Measurements from ENCODE around the gene SLCO4A1.

SLCO4A1 gene

DNA sequence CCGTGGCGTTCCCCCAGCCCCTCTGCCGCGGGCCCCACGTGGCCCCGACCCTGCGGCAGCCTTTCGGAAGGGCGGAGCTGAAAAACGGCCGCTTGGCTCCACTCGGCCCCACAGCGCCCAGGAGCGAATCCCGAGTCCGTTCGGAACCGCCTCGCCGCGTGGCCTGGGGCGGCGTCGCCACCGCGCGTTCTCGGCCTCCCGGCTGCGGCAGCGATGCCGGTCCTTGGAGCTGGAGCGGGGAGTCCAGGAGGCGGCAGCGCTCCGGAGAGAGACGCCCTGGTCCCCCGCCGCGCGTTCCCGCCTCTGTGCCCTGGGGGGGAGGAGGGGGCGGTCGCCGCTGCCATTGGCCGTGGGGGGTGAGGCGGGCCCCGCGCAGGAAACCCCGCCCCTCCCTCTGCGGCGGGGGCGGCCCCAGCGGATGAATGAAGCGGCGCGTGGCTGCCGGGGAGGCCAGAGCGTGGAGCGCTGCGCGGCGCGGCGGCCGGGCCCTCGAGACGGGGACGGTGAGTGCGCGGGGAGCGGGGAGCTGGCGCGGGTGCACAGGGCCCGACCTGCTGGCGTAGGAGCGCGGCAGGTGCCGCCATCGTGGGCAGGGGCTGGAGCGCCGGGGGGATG, at the start of gene SLCO4A1:
SLCO4A1 (plus strand) TSS at position 453 of the 615 bp plus-strand sequence. CDS start 13,952 bp downstream, outside the sequence.
- peak; percentile 94 for DNase-seq

DNA sequence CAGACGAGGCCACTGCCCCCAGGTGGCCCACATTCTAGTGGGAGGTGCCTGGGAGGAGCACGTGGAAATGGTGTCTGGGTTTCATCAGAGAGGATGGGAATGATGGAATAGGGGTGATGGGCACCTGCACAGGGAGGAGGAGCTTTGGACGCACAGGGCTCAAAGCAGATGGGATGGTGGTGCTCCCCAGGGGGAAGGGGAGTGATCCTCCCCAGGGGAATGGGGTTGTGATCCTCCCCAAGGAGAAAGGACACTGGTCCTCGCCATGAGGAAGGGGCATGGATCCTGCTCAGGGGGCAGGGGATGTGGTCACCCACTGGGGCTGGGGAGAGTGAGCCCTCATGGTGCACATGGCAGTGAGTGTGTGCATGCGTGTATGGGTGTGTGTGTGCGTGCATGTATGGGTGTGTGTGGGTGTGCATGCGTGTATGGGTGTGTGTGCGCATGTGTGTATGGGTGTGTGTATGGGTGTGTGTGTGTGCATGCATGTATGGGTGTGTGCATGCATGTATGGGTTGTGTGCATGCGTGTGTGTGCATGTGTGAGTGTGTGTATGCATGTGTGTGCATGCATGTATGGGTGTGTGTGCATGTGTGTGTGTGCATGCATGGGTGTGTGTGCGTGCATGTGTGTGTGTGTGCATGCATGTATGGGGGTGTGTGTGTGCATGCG, 49.7 kb upstream of the SLCO4A1 start:
- no peak for DNase-seq

DNA sequence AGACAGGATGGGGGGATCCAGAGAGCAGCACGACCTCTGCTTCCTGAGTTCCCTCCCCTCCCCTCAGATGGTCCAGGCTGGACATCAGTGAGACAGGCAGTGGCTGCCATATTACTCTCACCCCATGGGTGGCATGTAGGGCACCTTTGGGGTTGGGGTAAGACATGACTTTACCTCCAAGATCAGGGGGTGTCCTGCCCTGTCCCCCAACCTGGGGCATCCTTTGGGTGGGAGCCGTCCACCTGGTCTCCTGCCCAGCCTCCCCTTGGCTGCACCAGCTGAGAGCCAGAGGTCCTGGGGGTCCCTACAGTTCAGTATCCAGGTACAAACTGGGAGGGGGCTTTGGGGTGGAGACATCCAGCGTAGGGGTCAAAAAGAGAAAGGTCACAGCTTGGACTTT, 48.7 kb upstream of the SLCO4A1 start:
- DNase-seq, result no peak

DNA sequence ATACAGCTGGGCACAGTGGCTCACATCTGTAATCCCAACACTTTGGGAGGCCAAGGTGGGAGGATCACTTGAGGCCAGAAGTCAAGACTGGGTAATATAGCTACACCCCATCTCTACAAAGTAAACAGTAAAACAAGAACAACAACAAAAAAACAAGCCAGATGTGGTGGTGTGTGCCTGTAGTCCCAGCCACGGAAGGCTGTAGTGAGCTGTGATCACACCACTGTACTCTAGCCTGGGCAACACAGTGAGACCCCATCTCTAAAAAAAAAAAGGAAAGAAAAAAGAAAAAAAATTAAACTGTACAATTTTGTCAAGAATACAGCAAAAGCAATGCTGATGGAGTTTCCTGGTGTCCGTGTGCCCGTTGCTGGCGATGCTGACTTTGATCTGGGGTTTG, 47.2 kb upstream of the SLCO4A1 start:
- DNase-seq, result no peak

- no peak for DNase-seq
Measured at GRCh38 chr20:62595491-62595890, 46.8 kb upstream of the SLCO4A1 start.

GRCh38 chr20:62596486-62596885, 45.8 kb upstream of the SLCO4A1 start:
- DNase-seq, result no peak

DNA sequence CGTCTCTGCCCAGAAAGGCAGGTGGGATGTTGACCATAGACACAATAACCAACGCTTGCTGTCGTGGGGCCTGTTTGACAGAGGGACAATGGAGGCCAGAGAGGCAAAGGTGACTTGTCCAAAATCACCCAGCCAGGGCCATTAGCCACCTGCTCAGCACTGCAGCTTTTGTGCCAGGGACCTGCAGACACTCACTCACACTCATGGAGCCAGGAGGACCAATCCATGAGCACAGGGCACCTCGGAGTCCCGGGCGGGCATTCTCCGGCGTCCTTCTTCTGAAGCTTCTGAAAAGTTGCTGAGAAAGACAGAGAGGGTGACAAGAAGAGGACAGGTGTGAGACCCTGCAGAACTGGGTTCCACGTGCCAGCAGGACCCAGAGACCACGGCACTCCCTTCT, 45.4 kb upstream of the SLCO4A1 start:
- no peak for DNase-seq

- DNase-seq, result no peak
Measured at GRCh38 chr20:62597416-62598115, 44.7 kb upstream of the SLCO4A1 start.

GRCh38 chr20:62598761-62599194, 43.5 kb upstream of the SLCO4A1 start:
- peak; percentile 35 for DNase-seq

DNA sequence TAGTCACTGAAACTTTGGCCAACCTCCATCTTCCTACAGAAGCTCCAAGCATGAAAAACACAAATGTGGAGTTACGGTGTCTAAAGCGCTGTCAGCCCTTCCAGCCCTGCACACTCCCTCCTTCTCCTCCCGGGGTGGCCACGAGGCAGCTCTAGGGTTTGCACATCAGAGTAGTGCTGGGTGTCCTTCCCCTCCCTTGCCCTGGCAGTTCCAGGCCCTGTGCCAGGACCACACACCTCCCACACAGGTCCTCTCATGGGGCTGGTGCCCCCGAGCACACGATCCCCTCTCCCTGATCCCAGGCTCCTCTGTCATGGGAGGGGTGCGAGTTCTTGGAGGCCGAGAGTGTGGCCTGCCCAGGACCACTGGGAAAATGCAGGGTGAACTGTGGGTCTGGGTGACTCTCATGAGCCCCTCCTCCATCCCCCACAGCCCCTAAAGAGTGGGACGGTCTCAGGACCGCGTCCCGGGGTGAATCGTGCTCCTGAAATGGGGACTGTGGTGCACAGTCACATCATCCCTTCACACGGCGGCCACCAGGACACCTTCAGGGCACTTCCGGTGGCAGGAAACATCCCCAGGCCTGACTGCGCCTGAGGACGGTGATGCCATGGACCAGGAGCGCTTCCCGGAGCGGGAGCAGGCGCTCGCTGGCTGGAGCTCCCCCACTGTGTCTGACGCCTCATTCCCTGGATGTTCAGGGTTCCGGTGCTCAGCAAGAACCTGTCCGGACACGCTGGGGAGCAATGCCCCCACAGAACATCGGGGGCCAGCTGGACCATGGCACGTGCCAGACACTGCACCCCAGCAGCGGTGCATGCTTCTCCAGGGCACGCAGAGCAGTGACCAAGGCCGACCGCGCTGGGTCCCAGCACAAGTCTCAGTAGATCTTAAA, 42.8 kb upstream of the SLCO4A1 start:
- DNase-seq, result no peak

GRCh38 chr20:62601172-62601571, 41.1 kb upstream of the SLCO4A1 start:
- no peak for DNase-seq

GRCh38 chr20:62601714-62602113, 40.6 kb upstream of the SLCO4A1 start:
- DNase-seq, result no peak

DNA sequence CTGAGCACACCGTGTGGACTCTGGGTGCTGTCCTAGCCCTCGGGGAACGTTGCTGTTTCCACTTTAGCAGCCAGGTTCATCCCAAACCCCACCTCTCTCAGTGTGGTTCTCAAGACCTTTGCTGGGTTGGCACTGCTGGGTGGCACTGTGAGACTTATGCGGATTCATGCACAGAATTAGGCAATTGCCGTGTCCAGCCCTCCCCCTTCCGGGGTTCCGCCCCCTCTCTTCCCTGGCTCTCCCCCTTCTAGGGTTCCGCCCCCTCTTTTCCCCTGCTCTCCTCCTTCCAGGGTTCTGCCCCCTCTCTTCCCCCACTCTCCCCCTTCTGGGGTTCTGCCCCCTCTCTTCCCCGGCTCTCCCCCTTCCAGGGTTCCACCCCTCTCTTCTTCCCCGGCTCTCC, 39.8 kb upstream of the SLCO4A1 start:
- peak; percentile 40 for DNase-seq

DNA sequence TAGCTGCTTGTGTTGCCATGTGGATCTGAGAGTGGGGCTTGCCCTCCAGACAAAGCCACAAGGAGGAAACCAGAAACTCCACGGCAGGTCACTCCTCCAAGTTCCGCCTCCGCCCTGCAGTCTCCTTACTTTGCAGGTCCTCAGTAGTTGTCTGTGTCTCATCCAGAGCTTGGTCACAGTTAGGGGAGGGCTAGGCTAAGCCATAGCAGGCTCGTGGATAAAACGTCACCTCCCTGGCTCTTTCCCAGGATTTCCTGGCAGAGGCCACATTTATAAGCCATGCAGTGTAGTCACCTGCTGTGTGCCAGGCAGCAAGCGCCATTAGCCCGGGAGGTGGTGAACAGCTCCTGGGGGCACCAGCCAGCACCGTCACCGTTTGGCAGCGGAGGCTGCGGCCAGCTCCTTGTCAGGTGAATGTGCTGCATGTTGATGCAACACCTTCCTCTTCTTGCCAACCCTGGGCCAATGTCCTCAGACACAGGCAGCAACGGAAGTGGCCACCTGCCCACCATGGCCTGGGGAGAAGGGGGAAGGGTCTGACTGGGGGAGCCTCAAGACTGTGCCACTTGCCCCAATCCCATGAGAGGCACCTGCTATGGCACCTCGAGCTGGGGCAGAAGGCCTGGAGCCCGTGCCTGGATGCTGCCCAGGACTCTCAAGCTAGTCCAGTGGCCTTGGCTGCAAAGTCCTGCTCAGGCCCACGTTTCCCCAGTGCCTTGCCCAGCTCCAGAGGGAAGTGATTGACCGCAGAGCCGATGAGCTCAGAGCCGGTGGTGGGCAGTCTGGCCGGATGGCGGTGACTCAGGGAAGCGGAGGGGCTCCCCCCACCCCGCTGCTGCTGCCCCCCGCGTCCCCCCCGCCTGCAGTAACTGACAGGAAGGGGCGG, 39.0 kb upstream of the SLCO4A1 start:
- peak; percentile 60 for DNase-seq

DNA sequence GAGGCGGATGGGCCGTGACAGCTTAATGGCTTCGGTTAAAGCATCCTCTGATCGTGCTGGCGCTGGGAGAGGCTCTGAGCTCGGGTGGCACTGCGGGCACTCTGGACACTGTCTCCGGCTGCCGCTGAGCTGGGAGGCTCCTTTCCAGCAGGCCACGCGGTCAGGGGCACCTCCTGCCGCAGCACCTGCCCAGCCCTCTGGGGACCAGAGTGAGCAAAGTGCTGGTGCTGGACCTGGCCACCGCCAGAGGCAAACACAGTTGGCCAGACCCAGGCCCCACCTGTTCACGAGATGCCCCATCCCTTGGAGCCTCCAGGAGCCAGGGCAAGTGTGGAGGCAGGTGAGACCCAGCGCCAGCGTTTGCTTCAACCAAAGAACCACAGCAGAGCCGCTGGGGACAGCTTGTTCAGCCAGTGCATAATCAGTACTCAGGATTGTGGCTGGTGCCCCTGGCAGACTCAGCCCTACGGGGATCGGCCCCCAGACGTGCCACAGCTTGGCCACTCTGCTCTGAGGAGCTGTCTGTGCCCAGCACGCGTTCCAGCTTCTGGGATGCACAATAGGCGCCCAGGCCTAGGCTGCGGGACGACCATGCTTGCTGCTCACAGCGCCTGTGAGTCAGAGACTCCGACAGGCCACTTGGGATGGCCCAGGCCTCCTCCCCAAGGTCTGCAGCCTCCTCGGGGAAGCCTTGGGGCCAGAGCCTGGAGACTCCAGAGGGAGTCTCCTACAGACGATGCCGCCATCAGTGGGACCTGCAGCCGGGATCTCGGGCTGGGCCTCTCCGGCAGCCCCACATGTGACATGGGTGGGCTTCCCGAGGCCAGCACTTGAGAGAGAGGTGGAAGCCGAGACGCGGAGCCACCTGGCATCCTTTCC, 38.2 kb upstream of the SLCO4A1 start:
- no peak for DNase-seq

DNA sequence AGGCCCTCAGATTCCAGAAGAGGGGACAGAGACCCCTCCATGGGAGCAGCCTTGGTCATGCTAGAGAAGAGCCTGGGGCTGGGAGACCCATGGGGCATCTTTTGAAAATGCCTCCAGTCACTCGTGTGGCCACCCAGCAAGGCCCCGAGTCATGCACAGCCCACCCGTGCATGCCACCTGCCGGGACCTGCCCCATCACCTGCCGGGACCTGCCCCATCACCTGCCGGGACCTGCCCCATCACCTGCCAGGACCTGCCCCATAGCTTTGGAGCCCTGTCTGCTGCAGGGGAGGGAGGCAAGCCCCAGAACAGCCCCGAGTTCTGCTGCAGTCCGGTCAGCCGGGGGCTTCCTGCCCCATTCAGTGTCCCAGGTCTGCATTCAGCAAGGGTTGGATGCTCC, 37.5 kb upstream of the SLCO4A1 start:
- no peak for DNase-seq

DNA sequence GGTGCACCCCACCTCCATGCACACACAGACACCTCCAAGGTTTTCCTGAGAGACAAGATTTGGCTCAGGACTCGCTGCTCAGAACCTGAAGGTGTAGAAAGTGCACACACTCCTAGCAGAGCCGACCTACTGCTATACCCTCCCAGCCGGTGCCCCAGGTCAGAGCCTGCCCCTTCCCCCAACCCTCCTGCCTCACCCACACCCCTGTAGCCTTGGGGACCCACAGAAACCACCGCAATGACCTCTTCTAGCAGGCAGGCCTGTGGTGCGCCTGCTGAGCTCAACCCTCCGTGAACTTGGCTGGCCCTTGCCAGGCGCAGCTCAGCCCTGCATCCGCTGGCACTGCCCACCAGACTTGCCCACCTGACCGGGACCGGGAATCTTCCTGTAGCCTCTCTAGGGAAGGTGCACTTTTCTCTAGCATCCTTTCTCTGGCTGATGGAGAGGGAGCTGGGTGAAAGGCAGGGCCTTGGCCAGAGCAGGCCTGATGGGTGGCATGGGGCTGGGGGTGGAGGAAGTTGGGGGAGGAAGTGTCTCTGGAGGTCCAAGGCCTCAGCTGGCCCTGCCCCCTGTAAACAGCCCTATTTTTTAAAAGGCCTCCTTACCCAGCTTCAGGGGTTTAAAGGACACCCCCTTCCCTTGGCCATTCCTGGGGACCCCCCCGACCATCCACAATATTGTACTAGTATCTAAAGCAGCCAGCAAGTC, 36.9 kb upstream of the SLCO4A1 start:
- no peak for DNase-seq

DNA sequence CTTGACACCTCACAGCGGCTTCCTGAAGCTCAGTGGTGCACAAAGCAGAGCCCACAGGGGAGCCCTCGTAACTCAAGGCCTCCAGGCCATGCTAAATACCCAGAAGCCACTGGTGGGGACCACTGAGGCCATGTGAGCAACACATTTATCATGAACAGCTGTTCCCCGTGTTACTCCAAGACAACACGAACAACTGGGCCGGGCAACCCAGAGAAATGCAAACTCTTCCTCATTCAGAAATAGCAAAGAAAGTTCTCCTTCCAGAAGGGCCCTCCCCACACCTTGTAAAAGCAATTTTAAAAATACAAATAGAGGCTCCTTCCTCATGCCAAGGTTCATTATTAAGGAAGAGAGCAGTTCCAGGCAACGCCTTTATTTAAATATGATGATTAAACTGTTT, 36.3 kb upstream of the SLCO4A1 start:
- no peak for DNase-seq

DNA sequence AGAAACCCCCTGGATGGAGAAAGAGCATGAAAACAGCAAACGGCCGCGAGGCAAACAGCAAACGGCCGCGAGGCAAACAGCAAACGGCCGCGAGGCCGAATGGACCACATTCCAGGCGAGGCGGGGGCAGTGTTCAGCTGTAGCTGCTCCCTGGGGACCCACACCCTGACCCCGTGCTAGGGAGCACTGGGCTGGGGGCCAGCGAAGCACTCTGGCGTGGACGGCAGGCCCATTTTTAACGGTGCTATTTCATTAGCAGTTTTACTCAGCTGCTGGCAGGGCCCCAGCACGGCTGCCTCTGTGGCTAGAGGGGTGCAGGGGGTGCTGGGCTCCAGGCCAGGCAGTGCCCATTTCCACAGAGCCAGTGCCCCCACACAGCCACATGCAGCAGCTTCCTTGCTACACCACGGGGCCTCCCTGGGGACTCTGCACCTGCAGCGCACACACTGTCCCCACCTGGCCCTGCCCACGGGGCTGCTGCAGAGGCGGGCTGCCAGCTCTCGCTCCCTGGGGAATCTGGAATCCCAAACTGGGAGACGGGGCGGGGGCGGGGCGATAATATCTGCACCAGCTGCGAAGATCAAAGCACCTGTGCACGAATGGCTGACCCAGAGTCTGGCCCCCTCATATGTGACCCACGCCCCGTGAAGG, 35.6 kb upstream of the SLCO4A1 start:
- no peak for DNase-seq
